HFF-Myc (cell line): Measurements from ENCODE around the gene MFAP2.

ENCODE experiments used
- DNase-seq: peaks from one replicate; pipeline ENCODE4 v3.0.0-alpha.2; 2011; ENCODE audit warnings: low read depth; ENCODE audit errors: extremely low read depth
- H3K4me3 ChIP-seq: replicated peaks from 2 replicates; pipeline ENCODE4 v1.5.1; 2011; ENCODE audit warnings: low read depth, mild to moderate bottlenecking, control low read depth, low read length
- CTCF ChIP-seq: IDR thresholded peaks from 2 replicates; pipeline ENCODE4 v1.5.1; 2012; ENCODE audit warnings: mild to moderate bottlenecking, low read depth, low read length, control low read depth; ENCODE audit errors: missing control alignments

The MFAP2 gene

GRCh38 chr1:17008208-17008855 lies 27.9 kb upstream of the MFAP2 start:
- no peak for DNase-seq
- no peak overlapping the region for H3K4me3 ChIP-seq
- no peak for TF ChIP-seq CTCF

- no peak for TF ChIP-seq CTCF
- H3K4me3 ChIP-seq = no peak overlapping the region
- DNase-seq = no peak
Observed at GRCh38 chr1:17007121-17007520, 26.7 kb upstream of the MFAP2 start.

- TF ChIP-seq CTCF = no peak
- DNase-seq = no peak
- H3K4me3 ChIP-seq = no peak overlapping the region
Observed at GRCh38 chr1:17005365-17005740, 24.9 kb upstream of the MFAP2 start.

GRCh38 chr1:17004466-17005364 lies 24.3 kb upstream of the MFAP2 start:
- TF ChIP-seq CTCF = no peak
- no peak overlapping the region for H3K4me3 ChIP-seq
- no peak for DNase-seq

- H3K4me3 ChIP-seq = no peak overlapping the region
- no peak for TF ChIP-seq CTCF
- DNase-seq = no peak
Observed at GRCh38 chr1:17002524-17002902, 22.1 kb upstream of the MFAP2 start.

GRCh38 chr1:17001760-17002523 lies 21.5 kb upstream of the MFAP2 start:
- no peak overlapping the region for H3K4me3 ChIP-seq
- no peak for TF ChIP-seq CTCF
- no peak for DNase-seq
